GM06990 (cell line): ENCODE results near the gene CCDC33.

ENCODE experiments used
- DNase-seq: peaks from one replicate; pipeline ENCODE4 v3.0.0-alpha.2; 2011; ENCODE audit not compliant: insufficient read length; ENCODE audit errors: extremely low read depth
- H3K27me3 ChIP-seq: replicated peaks from 2 replicates; pipeline ENCODE4 v1.6.0; 2011; ENCODE audit warnings: low read length; ENCODE audit not compliant: control insufficient read depth, insufficient read depth
- H3K36me3 ChIP-seq: 2 replicates; pipeline ENCODE4 v1.5.1; 2011; ENCODE audit warnings: low read length; ENCODE audit not compliant: control insufficient read depth, insufficient read depth
- H3K4me3 ChIP-seq: replicated peaks from 2 replicates; pipeline ENCODE4 v1.5.1; 2011; ENCODE audit warnings: low read depth, mild to moderate bottlenecking, control low read depth, low read length
- TF ChIP-seq, protein P1 (sequence below): IDR thresholded peaks from 2 replicates; pipeline ENCODE4 v1.5.1; 2011; ENCODE audit warnings: low read length, control low read depth, mild to moderate bottlenecking, inconsistent platforms; ENCODE audit not compliant: insufficient read depth, poor library complexity, severe bottlenecking

CCDC33 gene

DNA sequence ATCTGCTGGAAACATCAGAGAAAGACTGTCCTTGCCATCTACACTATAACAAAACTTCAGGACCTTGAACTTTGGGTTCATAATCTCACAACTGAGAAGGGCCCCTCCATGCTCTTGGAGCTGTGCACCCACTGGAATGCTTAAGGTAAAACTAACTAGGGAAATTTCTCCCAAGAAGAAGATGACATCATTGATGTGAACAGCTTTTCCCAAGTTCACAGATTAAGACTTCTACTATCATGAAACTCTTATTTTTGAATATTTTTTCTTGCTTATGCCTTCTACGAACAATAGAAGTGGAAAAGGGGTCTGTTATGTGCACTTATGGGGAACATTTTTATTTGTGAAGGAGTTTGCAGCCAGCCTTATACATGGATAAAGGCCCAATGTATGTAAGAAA is 126.4 kb downstream of the CCDC33 start:
- H3K4me3 ChIP-seq = no peak overlapping the region
- H3K27me3 ChIP-seq = no peaks in the 10 kb centered on the region; the same call in 1 of the 2 replicates
- DNase-seq = no peak
- no peaks in the 10 kb centered on the region for H3K36me3 ChIP-seq
- TF ChIP-seq, protein P1, sequence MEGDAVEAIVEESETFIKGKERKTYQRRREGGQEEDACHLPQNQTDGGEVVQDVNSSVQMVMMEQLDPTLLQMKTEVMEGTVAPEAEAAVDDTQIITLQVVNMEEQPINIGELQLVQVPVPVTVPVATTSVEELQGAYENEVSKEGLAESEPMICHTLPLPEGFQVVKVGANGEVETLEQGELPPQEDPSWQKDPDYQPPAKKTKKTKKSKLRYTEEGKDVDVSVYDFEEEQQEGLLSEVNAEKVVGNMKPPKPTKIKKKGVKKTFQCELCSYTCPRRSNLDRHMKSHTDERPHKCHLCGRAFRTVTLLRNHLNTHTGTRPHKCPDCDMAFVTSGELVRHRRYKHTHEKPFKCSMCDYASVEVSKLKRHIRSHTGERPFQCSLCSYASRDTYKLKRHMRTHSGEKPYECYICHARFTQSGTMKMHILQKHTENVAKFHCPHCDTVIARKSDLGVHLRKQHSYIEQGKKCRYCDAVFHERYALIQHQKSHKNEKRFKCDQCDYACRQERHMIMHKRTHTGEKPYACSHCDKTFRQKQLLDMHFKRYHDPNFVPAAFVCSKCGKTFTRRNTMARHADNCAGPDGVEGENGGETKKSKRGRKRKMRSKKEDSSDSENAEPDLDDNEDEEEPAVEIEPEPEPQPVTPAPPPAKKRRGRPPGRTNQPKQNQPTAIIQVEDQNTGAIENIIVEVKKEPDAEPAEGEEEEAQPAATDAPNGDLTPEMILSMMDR = no peak

DNA sequence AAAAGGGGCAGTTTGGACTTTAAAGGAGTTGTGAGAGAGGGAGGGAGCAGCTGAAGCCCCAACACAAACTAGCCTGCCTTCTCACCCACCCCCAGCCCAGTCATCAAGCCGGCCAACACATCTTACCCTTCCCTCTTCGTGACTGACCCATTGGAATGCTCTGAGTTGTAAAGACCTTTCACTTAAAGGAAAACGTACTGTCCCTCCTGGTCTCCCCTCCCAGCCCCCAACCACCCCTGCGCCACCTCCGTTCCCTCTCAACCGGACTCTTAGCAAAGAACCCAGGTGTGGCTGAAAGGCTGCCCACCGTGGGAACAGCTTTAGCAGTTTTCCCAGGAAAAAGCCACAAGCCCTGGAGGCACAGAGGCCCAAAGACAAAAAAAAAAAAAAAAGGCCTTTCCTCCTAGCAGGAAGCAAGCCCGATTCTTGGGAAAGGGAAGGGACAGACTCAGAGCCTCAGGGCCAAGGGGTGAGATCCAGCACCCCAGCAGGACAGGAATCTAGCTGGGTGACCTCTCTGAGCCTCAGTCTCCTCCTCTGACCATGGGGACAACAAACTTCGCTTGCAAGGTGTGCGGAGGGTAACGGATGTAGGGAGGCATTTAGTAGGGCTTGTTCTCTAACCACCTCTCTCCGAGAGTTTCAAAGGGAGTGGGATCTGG is 128.9 kb downstream of the CCDC33 start:
- no peak for DNase-seq
- no peak overlapping the region for H3K4me3 ChIP-seq
- H3K36me3 ChIP-seq = no peaks in the 10 kb centered on the region
- no peaks in the 10 kb centered on the region; the same call in 1 of the 2 replicates for H3K27me3 ChIP-seq
- TF ChIP-seq, protein P1 = no peak

DNA sequence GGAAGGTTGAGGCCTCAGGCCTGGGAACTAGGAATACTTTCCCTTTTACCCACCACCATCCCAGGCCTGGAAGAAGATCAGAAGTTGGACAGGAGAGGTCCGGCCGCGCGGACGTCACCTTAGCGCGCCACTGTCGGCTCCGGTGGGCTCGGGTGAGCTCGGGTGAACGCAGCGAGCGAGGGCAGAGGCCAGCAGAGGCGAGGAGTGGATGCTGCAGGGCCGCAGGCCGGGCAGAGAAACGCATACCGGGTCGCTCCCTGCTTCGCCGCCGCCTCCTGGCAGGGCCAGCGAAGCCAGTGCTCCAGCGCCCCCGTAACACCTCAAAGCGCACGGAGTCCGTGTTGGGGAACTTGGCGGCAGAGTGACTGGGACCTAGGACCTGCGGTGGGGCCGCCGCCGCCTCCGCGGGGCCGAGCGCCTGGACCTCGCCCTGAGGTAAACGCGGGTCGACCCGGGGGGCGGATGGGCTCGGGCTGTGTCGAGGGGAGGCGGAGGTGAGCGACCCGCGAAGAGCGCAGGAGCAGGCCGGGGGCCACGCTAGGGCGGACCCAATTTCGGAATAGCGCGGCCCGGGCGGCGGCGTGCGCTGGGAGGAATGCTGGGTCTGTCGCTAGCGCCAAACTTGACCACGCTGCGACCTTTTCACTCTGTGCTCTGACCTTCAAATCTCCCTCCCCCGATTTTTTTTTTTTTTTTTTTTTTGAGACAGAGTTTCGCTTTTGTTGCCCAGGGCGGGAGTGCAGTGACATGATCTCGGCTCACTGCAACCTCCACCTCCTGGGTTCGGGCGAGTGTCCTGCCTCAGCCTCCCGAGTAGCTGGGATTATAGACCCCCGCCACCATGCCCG is 129.7 kb downstream of the CCDC33 start:
- TF ChIP-seq, protein P1 = peak; percentile 3
- no peak for DNase-seq
- H3K36me3 ChIP-seq = no peaks in the 10 kb centered on the region
- H3K27me3 ChIP-seq = no peaks in the 10 kb centered on the region; the same call in 1 of the 2 replicates
- peak overlapping the region; percentile 53 for H3K4me3 ChIP-seq

DNA sequence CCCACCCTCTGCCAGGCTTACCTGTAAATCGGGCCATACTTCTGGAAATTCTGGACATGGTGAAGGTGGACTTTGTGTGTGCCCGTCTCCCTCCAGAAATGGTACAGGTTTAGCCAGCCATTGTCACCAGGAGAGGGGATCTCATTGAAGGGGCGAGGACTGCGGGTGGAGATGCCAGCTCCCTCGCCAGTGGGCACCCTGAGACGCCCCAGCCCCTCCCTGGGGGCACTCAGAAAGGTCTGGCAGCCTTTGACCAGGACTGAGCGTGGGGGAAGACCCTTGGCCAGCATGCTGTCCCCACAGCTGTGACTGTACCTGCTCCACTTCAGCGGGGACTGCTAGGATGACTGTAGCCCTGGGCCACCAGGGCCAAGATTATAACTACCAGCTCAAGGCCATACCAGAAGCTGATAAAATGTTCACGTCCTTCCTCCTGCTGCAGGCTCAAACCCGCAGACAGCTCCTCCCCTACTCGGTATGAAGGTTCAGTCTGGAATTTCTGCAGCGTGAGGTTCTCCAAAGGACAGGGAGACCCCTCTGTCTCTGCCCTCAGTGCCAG is 131.2 kb downstream of the CCDC33 start, which contains the start of gene CYP11A1:
TSS of gene CYP11A1 (minus strand) at position 351 of the 559 bp plus-strand sequence. CDS start at position 290, 61 bp downstream.
- Histone ChIP-seq H3K27me3 (no peaks in the 10 kb centered on the region; the same call in 1 of the 2 replicates), H3K4me3 (no peak within 1 kb of the TSS), H3K36me3 (no peaks in the 10 kb centered on the region)
- TF ChIP-seq, protein P1 = no peak
- no peak for DNase-seq

DNA sequence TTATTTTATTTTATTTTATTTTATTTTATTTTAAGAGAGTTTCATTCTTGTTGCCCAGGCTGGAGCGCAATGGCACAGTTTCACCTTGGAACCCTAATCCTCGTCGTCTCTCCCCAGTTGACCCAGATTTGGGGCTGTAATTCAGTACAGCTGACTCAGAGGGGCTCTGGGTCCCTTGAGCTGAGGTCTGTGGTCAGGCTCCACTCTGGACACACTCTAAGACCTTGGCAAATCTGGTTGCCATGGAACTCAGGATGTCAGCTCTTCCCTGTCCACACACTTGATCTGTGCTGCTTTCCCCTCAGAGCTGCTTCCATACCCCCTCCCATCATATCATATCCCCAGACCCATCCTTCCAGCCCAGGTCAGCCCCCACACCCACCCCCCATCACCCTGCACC is 132.0 kb downstream of the CCDC33 start:
- H3K36me3 ChIP-seq = no peaks in the 10 kb centered on the region
- no peak for DNase-seq
- H3K4me3 ChIP-seq = no peak overlapping the region
- TF ChIP-seq, protein P1 = no peak
- no peaks in the 10 kb centered on the region; the same call in 1 of the 2 replicates for H3K27me3 ChIP-seq
